Activated naive CD4-positive, alpha-beta T cell (primary cell): Measurements from ENCODE around the gene SART3.
"Not testable (repeated sequence)": the region's sequence is repeated elsewhere in the genome, so short reads cannot be mapped to it uniquely, and the experiment has no call there.

ENCODE experiments used
- DNase-seq, 4 experiments: peaks; one replicate each; lab custom pipeline; 2025; lab: John Stamatoyannopoulos, UW

SART3 gene

DNA sequence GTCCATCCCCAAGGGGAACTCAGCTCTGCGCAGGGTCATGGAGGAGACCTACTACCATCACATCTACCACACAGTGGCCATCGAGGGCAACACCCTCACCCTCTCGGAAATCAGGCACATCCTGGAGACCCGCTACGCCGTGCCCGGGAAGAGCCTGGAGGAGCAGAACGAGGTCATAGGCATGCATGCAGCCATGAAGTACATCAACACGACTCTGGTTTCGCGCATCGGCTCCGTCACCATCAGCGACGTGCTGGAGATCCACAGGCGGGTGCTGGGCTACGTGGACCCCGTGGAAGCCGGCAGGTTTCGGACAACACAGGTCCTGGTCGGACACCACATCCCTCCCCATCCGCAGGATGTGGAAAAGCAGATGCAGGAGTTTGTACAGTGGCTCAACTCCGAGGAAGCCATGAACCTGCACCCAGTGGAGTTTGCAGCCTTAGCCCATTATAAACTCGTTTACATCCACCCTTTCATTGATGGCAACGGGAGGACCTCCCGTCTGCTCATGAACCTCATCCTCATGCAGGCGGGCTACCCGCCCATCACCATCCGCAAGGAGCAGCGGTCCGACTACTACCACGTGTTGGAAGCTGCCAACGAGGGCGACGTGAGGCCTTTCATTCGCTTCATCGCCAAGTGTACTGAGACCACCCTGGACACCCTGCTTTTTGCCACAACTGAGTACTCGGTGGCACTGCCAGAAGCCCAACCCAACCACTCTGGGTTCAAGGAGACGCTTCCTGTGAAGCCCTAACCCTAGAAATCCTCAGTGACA lies 42.1 kb downstream of the SART3 start:
- DNase-seq, result no peak

DNA sequence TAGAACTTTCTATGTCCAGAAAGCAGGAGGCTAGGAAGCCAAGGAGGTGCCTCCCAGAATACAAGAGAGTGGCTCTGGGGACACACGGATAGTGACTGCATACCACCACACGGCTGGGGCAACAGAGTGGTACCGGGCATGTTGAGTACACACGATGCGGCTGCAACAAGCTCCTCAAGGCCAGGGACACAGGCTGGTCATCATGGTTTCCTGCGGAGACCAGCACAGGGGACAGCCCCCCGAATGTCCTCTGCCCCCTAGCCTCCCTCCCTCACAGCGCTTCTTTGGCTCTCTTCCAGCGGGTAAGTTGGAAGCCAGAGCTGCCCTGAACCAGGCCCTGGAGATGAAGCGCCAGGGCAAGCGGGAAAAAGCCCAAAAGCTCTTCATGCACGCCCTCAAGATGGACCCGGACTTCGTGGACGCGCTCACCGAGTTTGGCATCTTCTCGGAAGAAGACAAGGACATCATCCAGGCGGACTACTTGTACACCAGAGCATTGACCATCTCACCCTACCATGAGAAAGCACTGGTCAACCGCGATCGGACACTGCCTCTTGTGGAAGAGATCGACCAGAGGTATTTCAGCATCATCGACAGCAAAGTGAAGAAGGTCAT lies 42.8 kb downstream of the SART3 start:
- DNase-seq, result no peak

DNA sequence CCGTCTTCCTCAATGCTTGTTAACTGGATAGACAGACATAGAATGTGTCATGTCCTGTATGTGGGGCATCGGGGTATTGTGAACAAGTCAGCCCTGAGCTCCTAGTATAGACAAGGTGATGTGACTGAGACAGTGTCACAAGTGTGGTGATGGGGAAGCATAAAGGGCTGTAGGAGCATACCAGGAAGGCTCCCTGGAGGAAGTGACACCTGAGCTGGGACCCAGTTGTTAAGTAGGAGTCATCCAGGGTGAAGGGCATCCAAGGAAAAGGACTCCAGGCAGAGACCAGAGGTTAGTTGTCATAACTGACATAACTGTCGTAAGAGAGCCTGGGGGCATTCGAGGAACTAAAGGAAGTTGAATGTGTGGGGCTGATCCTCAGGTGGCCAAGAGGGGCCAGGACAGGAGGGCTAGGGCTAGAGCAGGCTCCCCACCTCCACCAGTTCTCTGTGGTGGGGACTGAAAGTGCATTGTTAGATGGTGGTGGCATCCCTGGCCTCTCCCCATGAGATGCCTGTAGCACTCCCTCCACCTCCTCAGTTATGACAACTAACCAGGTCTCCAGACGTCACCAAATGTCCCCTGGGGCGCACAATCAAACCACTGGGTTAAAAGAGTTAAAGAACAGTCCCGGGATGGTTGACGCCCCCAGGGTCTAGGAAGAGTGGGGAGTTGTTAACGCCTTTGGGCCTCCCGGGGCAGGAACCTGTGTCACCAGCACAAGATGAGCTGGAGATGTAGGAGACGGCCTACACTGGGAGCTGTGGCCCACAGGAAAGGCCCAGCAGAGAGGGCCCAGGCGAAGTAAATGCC lies 43.5 kb downstream of the SART3 start:
- DNase-seq, result no peak

DNA sequence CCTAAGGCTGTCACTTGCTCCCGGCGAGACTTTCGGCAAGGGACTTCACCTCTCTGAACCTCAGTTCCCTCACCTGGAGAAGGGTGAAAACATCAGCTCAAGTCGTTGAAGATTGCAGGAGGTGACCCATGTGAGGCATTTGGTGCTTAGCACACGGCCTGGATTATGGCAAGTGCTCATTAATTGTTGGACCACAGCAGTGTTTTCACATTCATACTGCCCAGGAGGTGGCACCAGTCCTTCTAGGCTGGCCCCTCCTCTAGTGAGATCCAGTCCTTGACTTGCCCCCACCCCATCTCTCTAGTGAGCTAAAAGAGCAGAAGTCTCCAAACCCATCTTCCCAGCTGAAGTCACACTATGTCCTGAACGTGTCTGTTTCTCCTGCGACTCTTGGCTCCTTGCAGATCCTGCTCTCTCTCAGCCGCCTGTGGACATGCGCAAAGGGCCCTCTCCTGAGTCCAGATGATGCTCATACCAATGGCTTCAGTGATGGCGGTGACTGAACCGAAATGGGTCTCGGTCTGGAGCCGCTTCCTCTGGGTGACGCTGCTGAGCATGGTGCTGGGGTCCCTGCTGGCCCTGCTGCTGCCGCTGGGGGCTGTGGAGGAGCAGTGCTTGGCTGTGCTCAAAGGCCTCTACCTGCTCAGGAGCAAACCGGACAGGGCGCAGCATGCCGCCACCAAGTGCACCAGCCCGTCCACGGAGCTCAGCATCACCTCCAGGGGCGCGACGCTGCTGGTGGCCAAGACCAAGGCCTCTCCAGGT lies 44.3 kb downstream of the SART3 start:
- DNase-seq, result no peak

DNA sequence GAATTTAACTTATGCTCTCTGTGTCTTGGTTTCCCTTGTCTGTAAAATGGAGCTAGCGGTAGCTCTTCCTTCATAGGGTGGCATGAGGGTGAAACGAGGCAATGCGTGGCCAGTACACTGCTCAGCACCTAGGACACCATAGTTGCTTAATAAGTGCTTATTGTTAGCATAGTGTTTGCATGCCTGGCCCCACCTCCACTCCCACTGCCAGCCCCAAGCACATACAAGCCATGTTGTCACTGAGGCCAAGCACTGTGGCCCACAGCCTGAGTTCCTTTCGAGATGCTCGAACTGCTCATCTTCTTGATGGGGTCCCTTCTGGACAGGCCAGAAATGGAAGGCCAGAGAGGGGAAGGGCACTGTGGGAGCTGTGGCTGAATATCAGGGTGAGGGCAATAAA lies 45.1 kb downstream of the SART3 start:
- no peak for DNase-seq

DNA sequence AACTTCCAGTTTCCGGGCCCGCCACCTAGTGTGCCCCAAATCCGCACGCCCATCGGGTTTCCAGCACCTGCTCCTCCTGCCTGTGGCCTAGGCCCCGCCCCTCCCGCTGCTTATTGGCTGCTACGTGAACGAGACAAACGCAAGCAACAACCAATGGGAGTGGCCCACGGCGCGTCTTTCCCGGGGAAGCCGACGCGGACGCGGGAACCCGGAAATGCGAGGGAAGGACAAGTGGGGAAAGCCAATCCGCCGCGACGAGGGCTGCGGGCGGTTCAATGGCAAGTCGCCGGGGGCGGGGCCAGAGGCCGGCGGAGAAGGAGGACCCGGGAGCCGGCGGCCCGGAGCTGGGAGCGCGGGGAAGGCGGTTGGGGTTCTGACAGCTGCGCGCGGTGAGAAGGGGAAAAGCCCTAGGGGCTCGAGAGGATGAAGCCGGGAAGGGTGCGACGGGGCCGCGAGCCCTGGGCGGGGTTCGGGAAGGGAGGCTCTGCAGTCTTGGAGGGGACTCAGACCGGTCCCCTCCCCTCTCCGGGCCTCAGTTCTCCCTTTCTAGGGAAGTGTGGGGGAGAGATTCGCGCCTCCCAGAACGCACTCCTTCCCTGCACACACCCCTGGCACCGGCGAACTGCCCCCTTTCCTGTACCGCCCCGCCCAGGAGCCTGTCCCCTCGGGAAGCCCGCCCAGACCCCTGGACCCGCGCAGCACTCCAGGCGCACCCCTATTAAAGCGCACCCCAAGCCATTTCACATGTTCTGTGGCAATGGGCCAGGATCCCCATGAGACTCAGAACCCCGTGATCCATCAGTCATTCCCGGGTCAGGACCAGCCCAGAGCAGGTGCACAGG lies 45.8 kb downstream of the SART3 start, which contains the start of gene FICD:
Gene FICD (plus strand): TSS at position 305 of the 842 bp plus-strand sequence. CDS start 1,696 bp downstream, outside the sequence.
- DNase-seq, result peak; percentile 95 to 98 (median 97)

DNA sequence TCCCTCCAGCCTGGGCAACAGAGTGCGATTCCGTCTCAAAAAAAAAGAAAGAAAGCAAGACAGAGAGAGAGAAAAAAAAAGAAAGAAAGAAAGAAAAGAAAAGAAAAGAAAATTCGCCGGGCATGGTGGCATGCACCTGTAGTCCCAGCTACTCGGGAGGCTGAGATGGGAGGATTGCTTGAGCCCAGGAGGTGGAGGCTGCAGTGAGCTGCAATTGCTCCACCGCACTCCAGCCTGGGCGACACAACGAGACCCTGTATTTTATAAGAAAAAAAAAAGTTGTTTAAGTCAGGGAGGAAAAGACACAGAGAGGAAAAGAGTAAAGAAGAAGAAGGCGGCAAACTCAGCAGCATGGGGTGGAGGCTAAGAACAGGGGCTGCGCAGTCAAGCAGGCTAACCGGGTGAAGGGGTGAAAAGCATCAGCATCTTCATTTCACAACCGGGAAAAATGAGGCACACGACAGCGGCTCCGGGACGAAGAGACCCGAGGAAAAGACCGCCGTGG lies 46.5 kb downstream of the SART3 start:
- DNase-seq, result no peak

DNA sequence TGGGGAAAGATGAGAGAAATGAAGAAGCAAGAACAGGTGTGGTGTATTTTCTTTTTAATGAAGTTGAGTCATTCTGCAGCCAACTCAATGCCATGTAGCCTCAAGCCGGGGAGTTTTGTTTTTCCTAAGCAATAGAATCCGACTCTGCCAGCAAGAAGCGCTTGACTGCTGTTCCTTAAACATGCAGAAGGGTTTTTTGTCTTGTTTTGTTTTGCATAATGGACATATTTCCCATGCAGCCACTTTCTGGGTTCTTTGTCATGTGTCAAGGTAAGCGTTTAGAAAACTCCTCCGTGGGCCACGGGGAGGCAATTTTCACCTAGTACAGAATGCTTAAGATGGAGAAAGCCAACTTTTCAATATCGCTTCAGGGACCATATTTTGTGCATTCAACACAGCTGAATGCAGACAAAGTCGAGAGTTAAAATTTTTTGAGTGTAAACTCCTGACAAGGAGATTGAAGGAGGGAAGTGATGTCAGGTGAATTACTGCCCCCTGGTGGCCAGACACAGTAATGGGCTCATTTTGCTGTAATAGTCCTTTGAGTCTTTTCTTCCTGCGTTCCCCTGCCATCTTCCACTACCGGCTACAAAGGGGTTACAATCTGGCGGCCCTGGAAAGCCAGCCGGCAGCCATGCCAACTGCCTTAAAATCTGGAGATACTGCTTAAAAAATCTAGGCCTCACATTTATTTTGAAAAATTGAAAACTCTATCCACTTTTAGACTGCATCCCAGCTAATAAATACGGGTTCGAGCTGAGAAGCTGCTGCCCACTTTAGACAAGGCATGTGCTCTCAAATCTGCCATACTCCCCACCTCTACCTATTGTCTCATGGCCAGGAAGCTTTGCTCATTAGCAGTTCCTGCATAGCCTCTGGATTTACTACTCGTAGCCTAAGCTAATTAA lies 49.1 kb downstream of the SART3 start:
- peak; percentile 42 to 64 (median 58) for DNase-seq

DNA sequence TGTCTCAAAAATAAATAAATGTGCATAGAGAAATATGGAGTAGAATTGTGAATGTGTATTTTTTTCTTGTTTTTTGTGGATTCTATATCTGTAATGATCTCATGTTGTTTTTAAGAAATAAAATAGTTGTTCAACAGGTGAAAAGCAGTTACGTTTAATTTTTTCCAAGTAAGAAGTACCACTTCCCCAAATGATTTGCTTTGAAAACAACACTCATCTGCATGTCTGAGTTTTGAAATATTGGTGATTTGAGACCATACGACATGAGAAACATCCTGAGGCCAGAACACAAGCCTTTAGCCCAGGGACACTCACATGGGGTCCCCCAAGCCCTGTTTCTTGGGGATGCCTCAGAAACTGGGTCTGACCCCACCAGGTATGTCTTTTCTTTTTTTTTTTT lies 50.1 kb downstream of the SART3 start:
- no peak for DNase-seq

DNA sequence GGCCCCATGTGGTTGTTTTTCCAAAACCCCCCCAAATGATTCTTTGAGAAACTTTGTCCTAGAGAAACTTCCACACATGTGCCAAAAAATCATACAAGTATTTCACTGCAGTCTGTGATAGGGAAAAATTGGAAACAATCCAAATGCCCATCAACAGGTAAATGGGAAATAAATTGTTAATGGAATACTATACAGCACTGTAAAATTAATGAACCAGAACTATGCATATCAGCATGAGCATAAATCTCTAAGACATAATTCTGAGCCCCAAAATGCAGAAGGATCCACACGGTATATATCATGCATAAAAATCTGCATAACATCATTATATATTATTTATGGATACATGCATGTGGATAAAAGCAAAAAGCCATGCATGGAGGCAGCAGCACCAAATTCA lies 51.2 kb downstream of the SART3 start:
- DNase-seq, result no peak

DNA sequence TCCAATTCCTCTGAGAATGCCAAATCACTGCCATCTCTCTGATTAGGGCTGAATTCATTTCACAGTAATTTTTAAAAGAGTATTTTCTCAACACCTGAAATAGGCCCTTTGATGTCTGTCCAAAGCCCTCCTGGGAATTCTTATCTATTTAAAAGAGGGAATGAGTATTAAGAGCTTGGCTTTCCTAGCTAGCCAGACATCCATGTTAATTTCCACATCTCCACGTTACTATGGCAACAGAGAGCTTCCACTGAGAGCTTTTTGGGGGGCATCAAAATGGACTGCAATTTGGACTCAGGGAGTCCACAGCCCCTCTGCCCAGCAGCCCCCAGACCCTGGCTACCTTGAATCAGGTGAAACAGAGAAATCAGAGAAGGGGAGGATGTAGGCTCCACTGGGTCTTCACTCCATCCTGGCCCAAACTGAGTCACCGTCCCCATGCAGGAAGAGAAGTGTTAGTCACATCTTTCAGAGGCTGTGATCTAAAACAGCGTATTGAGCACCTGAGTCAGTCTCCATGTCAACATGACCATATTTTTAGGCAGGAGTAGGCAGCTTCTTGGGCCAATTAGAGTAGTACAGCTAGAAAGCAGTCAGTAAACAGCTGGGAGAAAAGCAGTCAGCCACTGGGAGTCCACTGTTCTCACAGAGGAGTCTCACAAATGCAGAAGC lies 52.9 kb downstream of the SART3 start:
- no peak for DNase-seq

DNA sequence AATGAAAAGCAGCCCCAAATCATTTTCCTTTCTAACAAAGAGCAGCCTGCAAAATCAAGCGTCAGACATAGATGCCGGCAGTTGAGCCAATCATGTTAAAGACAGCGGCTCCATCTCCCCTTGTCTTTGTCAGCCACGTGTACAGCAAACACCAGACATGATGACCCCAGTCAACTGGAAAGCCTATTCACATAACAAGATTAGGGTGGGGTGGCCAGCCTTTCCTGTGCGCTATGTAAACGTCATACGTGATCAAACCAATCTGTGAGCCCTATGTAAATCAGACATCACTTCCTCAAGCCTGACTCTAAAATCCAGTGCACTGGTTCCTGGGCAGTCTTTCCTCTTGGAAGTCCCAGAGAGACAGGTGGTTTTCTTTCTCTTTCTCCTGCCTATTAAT lies 55.8 kb downstream of the SART3 start:
- DNase-seq, result no peak

DNA sequence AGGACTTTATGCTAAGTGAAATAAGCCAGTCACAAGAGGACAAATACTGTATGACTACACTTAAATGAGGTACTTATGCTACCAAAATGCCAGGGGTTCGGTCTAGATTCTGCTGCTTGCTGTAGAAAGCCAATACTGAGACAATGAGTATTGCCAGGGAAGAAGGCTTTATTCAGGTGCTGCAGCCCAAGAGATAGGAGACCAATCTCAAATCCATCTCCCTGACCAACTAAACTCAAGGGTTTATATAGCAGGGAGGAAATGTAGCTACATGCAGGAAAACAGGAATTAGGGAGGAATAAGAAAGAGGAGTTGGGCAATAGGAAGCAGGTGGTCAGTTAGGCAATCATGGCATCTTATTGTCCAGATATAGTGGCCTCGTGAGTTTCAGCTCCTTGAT lies 58.1 kb downstream of the SART3 start:
- DNase-seq, result no peak

DNA sequence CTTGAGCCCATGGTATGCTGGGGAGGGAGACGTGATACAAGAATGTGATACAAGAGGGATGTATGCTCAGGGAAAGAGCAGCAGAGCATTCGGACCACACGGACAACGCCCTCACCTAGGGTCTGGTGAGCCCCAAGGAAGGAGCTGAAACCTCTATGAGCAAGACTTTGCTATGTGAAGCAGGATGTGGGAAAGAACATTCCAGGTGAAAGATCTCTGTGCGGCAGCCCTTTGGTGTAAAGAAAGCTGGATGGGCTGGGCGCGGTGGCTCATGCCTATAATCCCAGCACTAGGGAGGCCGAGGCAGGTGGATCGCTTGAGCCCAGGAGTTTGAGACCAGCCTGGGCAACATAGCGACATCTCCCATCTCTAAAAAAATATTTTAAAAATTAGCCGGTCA lies 62.8 kb downstream of the SART3 start:
- no peak for DNase-seq

DNA sequence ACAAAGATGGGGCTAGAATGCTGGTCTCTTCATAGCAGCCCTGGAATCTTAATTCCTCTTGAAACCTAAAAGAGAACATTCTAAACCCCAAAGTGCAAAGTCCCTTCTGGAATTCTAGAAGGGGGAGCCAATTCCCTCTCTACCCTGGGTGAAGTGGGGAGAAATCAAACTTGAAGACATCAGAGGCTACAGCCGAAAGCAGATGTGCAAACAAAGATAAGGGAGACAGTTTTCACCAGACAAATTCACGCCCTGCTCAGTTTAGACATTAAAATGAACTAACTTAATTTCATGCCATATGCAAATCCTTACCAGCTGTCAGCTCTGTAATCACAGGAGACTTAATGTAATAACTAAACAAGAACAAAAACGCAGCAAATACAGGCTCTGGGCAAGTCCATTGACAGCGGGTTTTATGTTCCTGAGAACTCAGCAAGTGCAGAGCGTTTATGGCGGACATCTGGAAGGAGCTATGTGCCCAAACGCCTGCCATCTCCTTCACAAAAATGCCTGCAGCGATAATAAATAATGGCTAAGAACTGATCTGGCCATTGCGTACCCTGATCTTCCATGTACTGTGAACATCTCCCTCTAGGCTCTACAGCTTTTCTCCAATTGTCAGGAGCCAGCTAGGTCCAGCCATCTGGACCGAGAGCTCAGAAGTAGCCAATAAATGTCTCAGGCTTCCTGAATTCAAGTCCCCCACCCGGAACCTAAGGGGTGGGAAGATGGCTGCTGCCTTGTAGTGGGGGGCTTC lies 65.0 kb downstream of the SART3 start:
- no peak for DNase-seq

DNA sequence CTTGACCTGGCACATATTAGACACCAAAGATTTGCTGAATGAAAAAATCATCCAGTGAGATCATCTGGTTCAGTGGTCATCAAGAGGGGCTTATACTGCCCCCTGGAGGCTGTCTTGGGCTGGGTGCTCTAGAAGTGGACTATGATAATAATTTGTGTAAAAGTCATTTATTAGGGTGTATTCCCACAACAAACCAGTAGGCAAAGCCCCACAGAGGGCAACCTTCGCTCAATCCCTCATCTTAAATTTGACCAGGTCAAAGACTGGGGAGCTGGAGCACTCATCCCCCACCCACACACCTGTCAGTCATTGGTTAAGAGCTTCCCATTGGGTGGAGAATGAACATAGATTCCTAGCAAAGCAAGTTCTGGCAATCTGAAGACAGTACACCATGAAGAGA lies 65.9 kb downstream of the SART3 start:
- DNase-seq, result no peak

DNA sequence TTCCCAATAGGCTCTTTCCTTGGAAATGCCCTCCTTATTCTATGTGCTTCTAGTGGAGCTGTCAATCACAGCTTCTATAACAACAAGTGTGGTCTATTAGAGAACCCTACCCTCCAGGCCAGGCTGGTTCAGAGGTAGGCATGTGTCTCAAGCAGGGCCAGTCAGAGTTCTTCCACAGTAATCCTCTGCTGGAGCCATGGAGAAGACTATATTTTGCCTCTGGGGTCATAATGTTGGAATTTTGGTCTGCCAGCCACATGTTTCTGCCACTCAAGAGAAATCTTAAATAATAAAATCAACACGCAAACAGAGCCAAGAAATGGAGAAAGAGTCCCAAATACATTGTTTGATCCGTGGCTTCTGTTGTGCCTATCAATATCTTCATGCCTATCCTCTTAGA lies 69.7 kb downstream of the SART3 start:
- DNase-seq, result no peak

DNA sequence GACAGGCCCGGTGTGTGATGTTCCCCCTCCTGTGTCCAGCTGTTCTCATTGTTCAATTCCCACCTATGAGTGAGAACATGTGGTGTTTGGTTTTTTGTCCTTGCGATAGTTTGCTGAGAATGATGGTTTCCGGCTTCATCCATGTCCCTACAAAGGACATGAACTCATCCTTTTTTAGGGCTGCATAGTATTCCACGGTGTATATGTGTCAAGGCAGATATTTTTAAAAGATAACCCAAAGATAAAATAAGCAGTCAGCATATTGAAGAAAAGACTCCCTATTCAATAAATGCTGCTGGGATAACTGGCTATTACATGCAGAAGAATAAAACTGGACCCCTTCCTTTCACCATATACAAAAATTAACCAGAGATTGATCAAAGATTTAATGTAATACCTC lies 73.9 kb downstream of the SART3 start:
- DNase-seq, result not testable (repeated sequence)

DNA sequence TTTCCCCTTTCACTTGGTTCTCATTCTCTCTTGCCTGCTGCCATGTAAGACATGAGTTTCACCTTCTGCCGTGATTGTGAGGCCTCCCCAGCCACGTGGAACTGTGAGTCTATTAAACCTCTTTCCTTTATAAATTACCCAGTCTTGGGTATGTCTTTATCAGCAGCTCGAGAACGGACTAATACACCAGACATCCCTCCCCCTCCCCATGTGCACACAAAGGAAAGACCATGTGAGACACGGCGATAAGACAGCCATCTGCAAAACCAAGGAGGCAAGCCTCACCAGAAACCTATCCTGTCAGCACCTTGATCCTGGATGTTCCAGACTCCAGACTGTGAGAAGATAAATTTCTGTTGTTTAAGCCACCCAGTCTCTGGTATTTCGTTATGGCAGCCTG lies 75.6 kb downstream of the SART3 start:
- not testable (repeated sequence) for DNase-seq
